ENCODE data around the gene LRRC7. TPM values are rescaled to one million over a fixed set of nuclear protein-coding genes. Genes with fewer than 3 reads are reported as not detected.

The LRRC7 gene
- total and polyA plus RNA-seq, 2 experiments from 2014 or later = 0.99 to 1.8 TPM

GRCh38 chr1:69540052-69540451 is 27.7 kb upstream of the LRRC7 start:
- H3K9me3 ChIP-seq (ENCODE audit: low read depth) = no peaks in the 10 kb centered on the region
- no peaks in the 10 kb centered on the region for H3K27me3 ChIP-seq
- H4K20me1 ChIP-seq (ENCODE audit: insufficient read depth, poor library complexity, severe bottlenecking) = no peaks in the 10 kb centered on the region
- no peaks in the 10 kb centered on the region for H3K36me3 ChIP-seq (replicated peaks; ENCODE audit: insufficient read depth, low read depth)
- H3K79me2 ChIP-seq = no peaks in the 10 kb centered on the region
- WGBS (ENCODE audit: low lambda C conversion rate, missing lambda C conversion rate) = 85% methylated on average over 6 of the region's 6 CpGs
- H3K4me2 ChIP-seq = no peak overlapping the region
- no peak overlapping the region for H3K27ac ChIP-seq
- H3K9me2 ChIP-seq (replicated peaks; ENCODE audit: insufficient read depth) = no peaks in the 10 kb centered on the region
- H3K4me3 ChIP-seq = no peak overlapping the region
- no peak overlapping the region for H2AFZ ChIP-seq
- TF ChIP-seq CTCF (IDR thresholded peaks at IDR 0.05; ENCODE audit: poor library complexity) (no peak), EZH2phosphoT487 (IDR thresholded peaks at IDR 0.05; ENCODE audit: low read depth, severe bottlenecking, unreplicated experiment) (no peak), EZH2 (IDR thresholded peaks at IDR 0.05; ENCODE audit: borderline replicate concordance) (no peak)
- DNase-seq (ENCODE audit: low spot score) = no peak
- no peaks in the 10 kb centered on the region for H3K4me1 ChIP-seq (ENCODE audit: insufficient read depth)

- H4K20me1 ChIP-seq (ENCODE audit: insufficient read depth, poor library complexity, severe bottlenecking) = no peaks in the 10 kb centered on the region
- TF ChIP-seq EZH2 (IDR thresholded peaks at IDR 0.05; ENCODE audit: borderline replicate concordance) = no peak
- H3K9me2 ChIP-seq (replicated peaks; ENCODE audit: insufficient read depth) = no peaks in the 10 kb centered on the region
- H3K4me2 ChIP-seq = no peak overlapping the region
- no peaks in the 10 kb centered on the region for H3K9me3 ChIP-seq (ENCODE audit: low read depth)
- H3K4me3 ChIP-seq = no peak overlapping the region
- H3K27ac ChIP-seq = no peak overlapping the region
- no peaks in the 10 kb centered on the region for H3K4me1 ChIP-seq (ENCODE audit: insufficient read depth)
- no peak overlapping the region for H2AFZ ChIP-seq
- H3K36me3 ChIP-seq (replicated peaks; ENCODE audit: insufficient read depth, low read depth) = no peaks in the 10 kb centered on the region
- no peak for DNase-seq (ENCODE audit: low spot score)
- no peaks in the 10 kb centered on the region for H3K79me2 ChIP-seq
- H3K27me3 ChIP-seq = no peaks in the 10 kb centered on the region
- WGBS (ENCODE audit: low lambda C conversion rate, missing lambda C conversion rate) = 89% methylated on average over 8 of the region's 8 CpGs
Observed at GRCh38 chr1:69551476-69552324, 16.0 kb upstream of the LRRC7 start.

GRCh38 chr1:69553726-69554125 is 14.0 kb upstream of the LRRC7 start:
- TF ChIP-seq CTCF (IDR thresholded peaks at IDR 0.05; ENCODE audit: poor library complexity) (no peak), EZH2phosphoT487 (IDR thresholded peaks at IDR 0.05; ENCODE audit: low read depth, severe bottlenecking, unreplicated experiment) (no peak), EZH2 (IDR thresholded peaks at IDR 0.05; ENCODE audit: borderline replicate concordance) (no peak)
- no peaks in the 10 kb centered on the region for H3K36me3 ChIP-seq (replicated peaks; ENCODE audit: insufficient read depth, low read depth)

GRCh38 chr1:69568421-69569174 is 876 bp downstream of the LRRC7 start:
- WGBS (ENCODE audit: low lambda C conversion rate, missing lambda C conversion rate) = 3% methylated on average over 29 of the region's 47 CpGs
- H2AFZ ChIP-seq = peak overlapping the region; percentile 79
- no peak overlapping the region for H3K27ac ChIP-seq
- H4K20me1 ChIP-seq (ENCODE audit: insufficient read depth, poor library complexity, severe bottlenecking) = no peaks in the 10 kb centered on the region
- H3K79me2 ChIP-seq = no peaks in the 10 kb centered on the region
- peak overlapping the region; percentile 99 for H3K4me2 ChIP-seq
- TF ChIP-seq CTCF (IDR thresholded peaks at IDR 0.05; ENCODE audit: poor library complexity) (no peak), EZH2 (IDR thresholded peaks at IDR 0.05; ENCODE audit: borderline replicate concordance) (peak; percentile 28), EZH2phosphoT487 (IDR thresholded peaks at IDR 0.05; ENCODE audit: low read depth, severe bottlenecking, unreplicated experiment) (no peak)
- peaks cover 4% of the 10 kb centered on the region for H3K4me1 ChIP-seq (ENCODE audit: insufficient read depth)
- H3K4me3 ChIP-seq = peak overlapping the region; percentile 38
- no peaks in the 10 kb centered on the region for H3K36me3 ChIP-seq (replicated peaks; ENCODE audit: insufficient read depth, low read depth)
- H3K27me3 ChIP-seq = peaks cover 59% of the 10 kb centered on the region
- no peaks in the 10 kb centered on the region for H3K9me3 ChIP-seq (ENCODE audit: low read depth)
- no peak for DNase-seq (ENCODE audit: low spot score)
- no peaks in the 10 kb centered on the region for H3K9me2 ChIP-seq (replicated peaks; ENCODE audit: insufficient read depth)

More at GRCh38 chr1:69553726-69554125, 14.0 kb upstream of the LRRC7 start:
- no peak overlapping the region for H3K27ac ChIP-seq
- no peaks in the 10 kb centered on the region for H3K9me3 ChIP-seq (ENCODE audit: low read depth)
- no peaks in the 10 kb centered on the region for H3K79me2 ChIP-seq
- DNase-seq (ENCODE audit: low spot score) = no peak
- H3K27me3 ChIP-seq = no peaks in the 10 kb centered on the region
- no peaks in the 10 kb centered on the region for H4K20me1 ChIP-seq (ENCODE audit: insufficient read depth, poor library complexity, severe bottlenecking)
- H3K4me2 ChIP-seq = no peak overlapping the region
- H3K4me1 ChIP-seq (ENCODE audit: insufficient read depth) = no peaks in the 10 kb centered on the region
- no peak overlapping the region for H2AFZ ChIP-seq
- H3K9me2 ChIP-seq (replicated peaks; ENCODE audit: insufficient read depth) = no peaks in the 10 kb centered on the region
- no peak overlapping the region for H3K4me3 ChIP-seq
- WGBS (ENCODE audit: low lambda C conversion rate, missing lambda C conversion rate) = 71% methylated on average over 1 of the region's 1 CpG
